ENCODE measurements around the gene PTPN23.
"Not testable (repeated sequence)": the region's sequence is repeated elsewhere in the genome, so short reads cannot be mapped to it uniquely, and the experiment has no call there.

PTPN23 gene

GRCh38 chr3:47380601-47381316, at the start of gene PTPN23:
TSS of gene PTPN23 (plus strand) at chr3:47381021. CDS start at chr3:47381097, 76 bp downstream.
- DNase-seq: peak; percentile 97

- no peak for DNase-seq
Measured at GRCh38 chr3:47333907-47334306, 46.9 kb upstream of the PTPN23 start.

- no peak for DNase-seq
Measured at GRCh38 chr3:47337656-47338055, 43.2 kb upstream of the PTPN23 start.

DNA sequence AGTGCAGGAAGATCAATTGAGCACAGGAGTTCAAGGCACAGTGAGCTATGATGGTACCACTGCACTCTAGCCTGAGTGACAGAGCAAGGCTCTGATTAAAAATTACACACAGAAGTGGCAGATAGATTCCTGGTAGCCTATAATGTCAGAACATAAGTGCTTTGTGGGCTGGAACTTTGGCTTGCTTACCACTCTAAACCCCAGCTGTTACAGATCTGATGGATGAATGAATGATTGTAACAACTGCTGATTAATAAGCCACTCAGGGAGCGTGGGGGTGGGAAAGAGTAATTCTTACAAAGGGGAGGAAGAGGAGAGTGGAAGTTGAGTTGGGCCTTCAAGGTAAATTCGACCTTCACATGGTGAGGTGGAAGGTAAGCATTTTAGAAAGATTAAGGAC, 40.9 kb upstream of the PTPN23 start:
- DNase-seq: no peak

- DNase-seq: no peak
Measured at GRCh38 chr3:47340866-47341265, 40.0 kb upstream of the PTPN23 start.

GRCh38 chr3:47342151-47342550, 38.7 kb upstream of the PTPN23 start:
- no peak for DNase-seq

DNA sequence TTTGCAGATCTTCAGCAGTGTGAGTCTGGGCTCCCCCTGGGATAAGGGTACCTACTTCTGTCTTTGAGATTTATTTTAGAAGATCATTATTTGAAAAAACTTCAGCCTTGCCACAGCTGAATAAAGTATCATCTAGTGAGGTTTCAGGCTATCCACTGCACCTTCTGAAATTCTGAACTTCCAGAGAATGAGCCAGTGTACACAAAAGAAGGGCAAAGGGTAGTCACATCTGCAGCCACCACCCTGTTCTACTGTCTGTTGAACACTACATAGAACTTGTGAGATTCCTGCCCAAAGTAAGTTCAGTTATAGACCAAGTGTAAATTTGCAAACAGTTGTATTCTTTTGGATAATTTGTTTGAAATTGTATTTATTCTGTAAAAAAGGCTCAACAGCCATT, 38.0 kb upstream of the PTPN23 start:
- DNase-seq: no peak

GRCh38 chr3:47343471-47343971, 37.3 kb upstream of the PTPN23 start:
- DNase-seq: no peak

DNA sequence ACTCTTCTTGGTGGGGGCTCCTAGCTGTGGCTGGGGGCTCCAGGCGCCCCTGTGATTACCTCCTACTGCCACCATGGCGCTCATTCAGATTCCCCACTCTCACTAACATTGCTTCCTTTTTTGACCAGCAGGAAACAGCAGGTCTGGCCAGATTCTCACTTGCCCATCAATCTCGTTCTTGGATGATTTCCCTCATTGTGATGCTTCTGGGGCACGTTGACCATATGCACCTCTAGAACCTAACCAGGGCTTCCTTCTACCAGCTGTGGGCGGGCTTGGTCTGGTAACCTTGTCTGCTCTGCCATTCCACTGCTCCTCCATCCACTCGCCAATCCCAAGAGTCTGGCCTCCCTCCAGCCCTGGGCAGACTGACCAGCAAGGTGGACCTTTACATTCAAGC, 35.9 kb upstream of the PTPN23 start:
- no peak for DNase-seq

- DNase-seq: no peak
Measured at GRCh38 chr3:47347217-47347801, 33.5 kb upstream of the PTPN23 start.

- no peak for DNase-seq
Measured at GRCh38 chr3:47348411-47349154, 32.2 kb upstream of the PTPN23 start.

- DNase-seq: no peak
Measured at GRCh38 chr3:47355010-47355409, 25.8 kb upstream of the PTPN23 start.

DNA sequence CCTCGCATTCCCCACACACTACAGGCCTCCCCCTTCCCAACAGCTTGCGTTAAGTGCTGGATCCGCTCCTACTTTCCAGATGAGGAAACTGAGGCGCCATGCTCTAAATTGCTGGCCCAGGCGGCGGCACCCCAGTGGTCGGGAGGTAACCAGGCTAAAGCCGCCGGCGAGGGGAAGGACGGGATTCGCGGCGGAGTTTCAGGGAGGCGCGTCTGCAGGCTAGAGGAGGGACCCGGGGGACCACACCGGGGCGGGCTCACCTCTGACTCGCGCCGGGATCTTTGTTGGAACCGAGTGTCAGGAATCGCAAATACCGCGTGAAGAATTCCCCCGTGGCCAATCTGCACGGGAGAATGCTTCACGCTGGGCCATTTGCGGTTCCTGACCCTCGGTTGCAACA, 24.6 kb upstream of the PTPN23 start:
- DNase-seq: no peak

GRCh38 chr3:47359323-47359722, 21.5 kb upstream of the PTPN23 start:
- DNase-seq: no peak

DNA sequence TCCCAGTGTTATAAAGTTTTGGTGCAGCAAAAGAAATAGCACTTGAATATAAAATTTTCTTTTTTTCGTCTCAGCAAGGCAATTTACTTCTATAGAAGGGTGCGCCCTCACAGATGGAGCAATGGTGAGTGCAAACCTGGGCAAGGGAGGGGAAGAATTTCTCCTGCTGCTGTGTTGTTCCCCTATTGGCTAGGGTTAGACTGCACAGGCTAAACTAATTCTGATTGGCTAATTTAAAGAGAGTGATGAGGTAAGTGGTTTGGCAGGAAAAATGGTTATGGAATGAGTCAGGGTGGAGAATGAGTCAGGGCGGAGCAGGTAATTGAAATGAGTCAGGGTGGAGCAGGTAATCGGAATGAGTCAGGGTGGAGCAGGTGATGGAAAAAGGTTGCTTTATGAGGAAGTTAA, 20.7 kb upstream of the PTPN23 start:
- not testable (repeated sequence) for DNase-seq

- DNase-seq: no peak
Measured at GRCh38 chr3:47362701-47363100, 18.1 kb upstream of the PTPN23 start.

GRCh38 chr3:47365213-47366153, 15.3 kb upstream of the PTPN23 start:
- no peak for DNase-seq

GRCh38 chr3:47366833-47367232, 14.0 kb upstream of the PTPN23 start:
- no peak for DNase-seq

GRCh38 chr3:47367631-47368030, 13.2 kb upstream of the PTPN23 start:
- no peak for DNase-seq

DNA sequence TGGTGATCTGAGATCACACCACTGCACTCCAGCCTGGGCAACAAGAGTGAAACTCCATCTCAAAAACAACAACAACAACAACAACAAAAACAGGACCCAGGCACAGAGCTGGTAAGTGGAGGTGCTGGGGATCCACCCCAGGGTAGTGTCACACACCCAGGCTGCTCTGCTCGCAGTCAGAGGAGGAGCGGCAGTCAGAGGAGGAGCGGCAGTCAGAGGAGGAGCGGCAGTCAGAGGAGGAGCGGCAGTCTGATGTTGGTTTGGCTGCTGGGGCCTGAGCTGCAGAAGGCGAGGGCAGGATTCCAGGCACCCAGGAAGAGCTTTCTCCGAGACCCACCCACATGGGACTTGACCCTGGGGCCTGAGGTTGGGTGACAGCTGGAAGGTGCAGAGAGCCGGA, 10.8 kb upstream of the PTPN23 start:
- DNase-seq: not testable (repeated sequence)

DNA sequence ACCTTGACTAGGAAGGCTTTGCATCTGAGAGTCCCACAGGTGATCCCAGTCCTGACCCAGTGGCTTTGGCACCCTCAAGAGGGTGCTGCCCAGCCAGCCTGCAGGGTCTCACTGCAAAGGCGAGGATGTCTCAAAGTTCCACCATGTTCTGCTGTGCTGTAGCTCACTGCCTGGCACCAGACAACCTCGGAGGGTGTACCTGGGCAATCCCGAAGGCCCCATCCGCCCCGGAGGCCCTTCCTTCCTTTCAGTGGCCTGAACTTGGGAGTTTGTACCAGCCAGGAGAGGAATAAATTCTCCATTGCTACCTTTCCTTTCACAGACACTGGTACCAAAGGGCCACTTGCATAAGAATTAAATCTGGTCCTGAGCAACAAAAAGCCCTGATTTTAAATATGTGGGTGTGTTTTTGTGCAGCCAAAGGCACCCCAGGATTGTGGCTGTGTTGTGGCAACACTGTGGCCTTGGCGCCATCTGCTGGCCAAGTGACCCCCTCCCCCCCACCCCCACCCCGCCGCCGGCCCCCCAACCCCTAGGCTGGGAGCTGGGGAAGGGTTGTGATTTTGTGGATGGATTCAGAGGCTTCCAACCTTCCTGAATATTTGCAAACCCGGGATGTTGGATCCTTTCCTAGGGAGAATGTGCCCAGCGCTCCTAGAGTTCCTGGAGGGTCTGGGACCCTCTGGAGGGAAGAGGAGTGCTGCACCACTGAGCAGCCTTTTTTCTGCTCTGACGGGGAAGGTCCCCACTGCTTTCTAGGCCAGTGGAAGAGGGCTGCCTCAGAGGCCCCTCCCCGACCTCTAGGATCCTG, 9.7 kb upstream of the PTPN23 start:
- peak; percentile 18 for DNase-seq

DNA sequence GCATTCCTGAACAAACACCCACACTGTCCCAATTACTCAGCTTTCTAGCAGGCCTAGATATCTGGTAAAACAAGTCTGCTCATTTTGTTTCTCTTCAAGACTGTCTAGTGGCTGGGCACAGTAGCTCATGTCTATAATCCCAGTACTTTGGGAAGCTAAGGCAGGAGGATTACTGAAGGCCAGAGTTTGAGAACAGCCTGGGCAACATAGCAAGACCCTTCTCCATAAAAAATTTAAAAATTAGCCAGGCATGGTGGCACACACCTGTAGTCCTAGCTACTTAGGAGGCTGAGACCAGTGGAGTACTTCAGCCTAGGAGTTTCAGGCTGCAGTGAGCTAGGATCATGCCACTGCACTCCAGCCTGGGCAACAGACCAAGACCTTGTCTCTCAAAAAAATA, 6.2 kb upstream of the PTPN23 start:
- no peak for DNase-seq
